Testis (tissue), 3 donors: ENCODE data around the gene MLANA. TPM values are rescaled to one million over a fixed set of nuclear protein-coding genes. Genes with fewer than 3 reads are reported as not detected.

Experiments used
- DNase-seq: peaks from one replicate; pipeline ENCODE4 v3.0.0-alpha.2; 2019
- H3K27ac ChIP-seq, 2 donors: fragments of 200-600 bp; sonication (generic); one replicate each; pipeline ENCODE4 v1.5.1; 2019
- H3K27me3 ChIP-seq: fragments of 200-600 bp; sonication (generic); one replicate; pipeline ENCODE4 v1.5.1; 2019
- H3K36me3 ChIP-seq: fragments of 200-600 bp; sonication (generic); one replicate; pipeline ENCODE4 v1.5.1; 2017; ENCODE audit warnings: low read depth; ENCODE audit errors: missing control alignments
- H3K4me1 ChIP-seq: fragments of 200-600 bp; sonication (generic); one replicate; pipeline ENCODE4 v1.5.1; 2019
- H3K4me3 ChIP-seq, 2 donors: fragments of 200-600 bp; sonication (generic); one replicate each; pipeline ENCODE4 v1.5.1; 2017 to 2019
- H3K9me3 ChIP-seq: fragments of 200-600 bp; sonication (generic); one replicate; pipeline ENCODE4 v1.5.1; 2017
- POLR2A ChIP-seq: fragments of 450-650 bp; IDR thresholded peaks from one replicate; pipeline ENCODE4 v1.6.1; 2017; ENCODE audit warnings: antibody characterized with exemption, mild to moderate bottlenecking, moderate library complexity
- WGBS, 2 donors: methylation state at CpG; one replicate each; pipeline ENCODE4 v1.1.5; 2018; 5-methylcytosine and 5-hydroxymethylcytosine counted together
- intact Hi-C: fragments of 100-400 bp; cut with DNase I; formaldehyde crosslinking; loops from one replicate; pipeline ENCODE4 v1.15.1; 2023; ENCODE audit warnings: low total_unique reads
- polyA plus RNA-seq: library from polyadenylated mRNA; stranded (reverse); fragments of 350-450 nt; fragmentation: Illumina TruSeq; extraction: RNeasy Lipid Tissue Mini Kit (QIAGEN cat#74804); gene quantifications from one replicate; pipeline ENCODE4 v1.2.3, GENCODE V29; 2014; ENCODE audit warnings: low read depth, low replicate concordance; ENCODE audit not compliant: insufficient read depth
- total RNA-seq, 2 donors: library from RNA; depleted of rRNA; stranded (reverse); fragments of >200 nt; gene quantifications; one replicate each; pipeline ENCODE4 v1.2.3, GENCODE V29; 2016
- TF ChIP-seq, protein P1 (sequence below), 3 experiments: fragments of 450-650 bp in 2 of 3; fragments of 200-600 bp in 1 of 3; sonication (generic) in 1 of 3; IDR thresholded peaks; one replicate each; pipeline ENCODE4 v1.5.1; 2016 to 2019; ENCODE audit warnings: antibody characterized with exemption in 3 of 3, mild to moderate bottlenecking in 2 of 3, moderate library complexity in 1 of 3

MLANA gene
- total and polyA plus RNA-seq, 3 donors from 2014 or later = not detected

DNA sequence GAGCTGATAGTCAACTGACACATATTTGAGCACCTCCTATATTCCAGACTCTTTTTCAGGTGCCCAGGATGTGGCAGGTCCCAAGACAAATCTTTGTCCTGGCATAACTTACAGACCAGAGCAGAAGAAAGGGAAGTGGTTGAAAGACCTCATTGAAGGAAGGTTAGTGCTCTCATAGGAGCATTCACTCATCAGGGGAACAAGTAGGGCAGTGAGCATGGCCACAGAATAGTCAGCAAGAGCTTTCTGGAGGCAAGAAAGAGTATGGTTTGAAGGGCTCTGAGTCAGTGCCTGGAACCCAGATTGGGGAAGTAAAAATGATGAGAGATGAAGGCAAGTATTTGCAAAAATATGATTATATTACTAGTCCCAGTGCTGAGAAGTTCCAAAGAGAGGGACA is 32.8 kb upstream of the MLANA start:
- intact Hi-C loops = no loop called here
- no peaks in the 10 kb centered on the region for H3K27me3 ChIP-seq
- no peaks in the 10 kb centered on the region for H3K9me3 ChIP-seq
- no peak overlapping the region for H3K27ac ChIP-seq
- H3K4me1 ChIP-seq = no peaks in the 10 kb centered on the region
- H3K36me3 ChIP-seq = no peaks in the 10 kb centered on the region
- DNase-seq = no peak
- H3K4me3 ChIP-seq = no peak overlapping the region
- TF ChIP-seq, protein P1, sequence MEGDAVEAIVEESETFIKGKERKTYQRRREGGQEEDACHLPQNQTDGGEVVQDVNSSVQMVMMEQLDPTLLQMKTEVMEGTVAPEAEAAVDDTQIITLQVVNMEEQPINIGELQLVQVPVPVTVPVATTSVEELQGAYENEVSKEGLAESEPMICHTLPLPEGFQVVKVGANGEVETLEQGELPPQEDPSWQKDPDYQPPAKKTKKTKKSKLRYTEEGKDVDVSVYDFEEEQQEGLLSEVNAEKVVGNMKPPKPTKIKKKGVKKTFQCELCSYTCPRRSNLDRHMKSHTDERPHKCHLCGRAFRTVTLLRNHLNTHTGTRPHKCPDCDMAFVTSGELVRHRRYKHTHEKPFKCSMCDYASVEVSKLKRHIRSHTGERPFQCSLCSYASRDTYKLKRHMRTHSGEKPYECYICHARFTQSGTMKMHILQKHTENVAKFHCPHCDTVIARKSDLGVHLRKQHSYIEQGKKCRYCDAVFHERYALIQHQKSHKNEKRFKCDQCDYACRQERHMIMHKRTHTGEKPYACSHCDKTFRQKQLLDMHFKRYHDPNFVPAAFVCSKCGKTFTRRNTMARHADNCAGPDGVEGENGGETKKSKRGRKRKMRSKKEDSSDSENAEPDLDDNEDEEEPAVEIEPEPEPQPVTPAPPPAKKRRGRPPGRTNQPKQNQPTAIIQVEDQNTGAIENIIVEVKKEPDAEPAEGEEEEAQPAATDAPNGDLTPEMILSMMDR (IDR thresholded peaks at IDR 0.05) = no peak
- no peak for TF ChIP-seq POLR2A

DNA sequence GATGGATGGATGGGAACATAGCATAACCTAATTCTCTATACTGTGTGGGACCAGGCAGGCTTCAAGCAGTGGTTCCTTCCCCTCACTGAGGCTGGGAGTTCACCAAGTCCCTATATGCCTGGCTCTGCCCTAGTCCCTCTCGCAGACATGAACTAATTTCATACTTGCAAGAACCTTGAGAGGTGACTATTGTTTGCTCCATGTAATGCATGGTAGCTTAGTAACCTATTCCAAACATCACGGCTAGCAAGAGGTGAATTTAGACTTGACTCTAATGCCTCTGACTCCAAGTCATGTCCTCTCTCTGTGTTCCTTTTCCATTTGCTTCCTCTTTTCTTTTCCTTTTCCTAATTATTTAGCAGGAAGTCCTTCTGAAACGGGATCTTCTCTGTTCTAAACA is 31.9 kb upstream of the MLANA start:
- intact Hi-C loops = no loop called here
- H3K27me3 ChIP-seq = no peaks in the 10 kb centered on the region
- DNase-seq = no peak
- TF ChIP-seq POLR2A = no peak
- TF ChIP-seq, protein P1 (IDR thresholded peaks at IDR 0.05) = no peak
- no peaks in the 10 kb centered on the region for H3K9me3 ChIP-seq
- 69 to 75% methylated on average over 3 of the region's 3 CpGs for WGBS, 2 donors
- H3K36me3 ChIP-seq = no peaks in the 10 kb centered on the region
- no peak overlapping the region for H3K4me3 ChIP-seq
- peaks cover 4% of the 10 kb centered on the region for H3K4me1 ChIP-seq
- no peak overlapping the region for H3K27ac ChIP-seq

DNA sequence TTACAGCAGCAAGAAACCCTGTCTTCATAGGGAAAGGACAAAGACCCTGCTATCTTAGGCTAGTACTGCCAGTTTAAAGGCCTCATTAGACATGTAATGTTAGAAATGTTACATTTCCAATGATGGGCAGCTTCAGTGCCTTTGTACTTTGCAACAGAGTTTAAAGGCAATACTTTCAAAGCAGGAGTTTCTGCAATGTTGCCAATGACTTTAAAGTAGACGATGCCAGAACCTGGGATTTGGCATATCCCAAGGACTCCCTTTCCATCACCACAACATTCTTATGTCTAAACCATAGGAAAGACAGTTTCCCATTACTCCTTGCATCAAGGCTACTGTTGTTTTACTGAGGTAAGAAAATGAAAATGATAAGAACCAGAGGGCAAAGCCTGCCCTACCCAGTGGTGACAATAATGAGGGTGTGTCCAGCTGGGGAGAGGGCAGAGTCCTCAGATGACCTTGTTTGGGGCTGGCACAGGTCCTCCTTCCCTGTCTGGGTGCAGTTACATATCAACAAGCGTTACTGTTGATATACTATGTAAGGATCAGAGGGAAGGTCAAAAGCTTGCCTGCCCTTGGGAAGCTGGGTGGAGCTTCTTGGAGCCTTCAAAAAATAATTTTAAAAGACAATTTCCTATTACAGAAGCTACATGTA is 27.5 kb upstream of the MLANA start:
- TF ChIP-seq POLR2A = no peak
- TF ChIP-seq, protein P1 (IDR thresholded peaks at IDR 0.05) = no peak
- Histone ChIP-seq H3K27me3 (no peaks in the 10 kb centered on the region), H3K27ac (peak overlapping the region in 1 of 2 donors; percentile 13), H3K4me3 (no peak overlapping the region), H3K36me3 (no peaks in the 10 kb centered on the region), H3K9me3 (no peaks in the 10 kb centered on the region), H3K4me1 (peaks cover 4% of the 10 kb centered on the region)
- peak; percentile 56 for DNase-seq
- WGBS, 2 donors = 54 to 67% methylated on average over 2 of the region's 2 CpGs
- intact Hi-C loops = no loop called here

DNA sequence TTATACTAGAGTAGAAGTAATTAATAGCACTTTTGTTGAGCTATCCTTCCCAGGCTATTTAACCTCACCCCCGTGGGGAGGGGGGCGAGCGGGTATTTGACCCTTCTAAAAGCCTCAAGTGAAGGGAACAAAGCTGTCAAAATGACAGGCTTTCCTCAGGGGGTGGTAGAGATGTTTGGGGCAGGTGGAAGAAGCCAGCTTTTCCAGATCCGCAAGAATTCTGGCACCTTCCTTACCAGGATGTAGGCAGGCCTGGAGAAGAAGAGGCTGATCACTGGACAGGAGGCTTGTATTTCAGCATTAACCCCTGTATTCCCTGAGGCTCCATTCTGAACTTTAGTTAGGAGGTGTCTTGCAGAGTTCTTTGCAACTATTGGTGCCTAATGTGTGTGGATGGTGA is 26.2 kb upstream of the MLANA start:
- H3K27ac ChIP-seq = no peak overlapping the region
- WGBS, 2 donors = 77 to 85% methylated on average over 4 of the region's 4 CpGs
- peaks cover 4% of the 10 kb centered on the region for H3K4me1 ChIP-seq
- no peaks in the 10 kb centered on the region for H3K9me3 ChIP-seq
- no peaks in the 10 kb centered on the region for H3K27me3 ChIP-seq
- no peaks in the 10 kb centered on the region for H3K36me3 ChIP-seq
- no peak for TF ChIP-seq POLR2A
- TF ChIP-seq, protein P1 (IDR thresholded peaks at IDR 0.05) = no peak
- no peak for DNase-seq
- intact Hi-C loops = no loop called here
- no peak overlapping the region for H3K4me3 ChIP-seq

DNA sequence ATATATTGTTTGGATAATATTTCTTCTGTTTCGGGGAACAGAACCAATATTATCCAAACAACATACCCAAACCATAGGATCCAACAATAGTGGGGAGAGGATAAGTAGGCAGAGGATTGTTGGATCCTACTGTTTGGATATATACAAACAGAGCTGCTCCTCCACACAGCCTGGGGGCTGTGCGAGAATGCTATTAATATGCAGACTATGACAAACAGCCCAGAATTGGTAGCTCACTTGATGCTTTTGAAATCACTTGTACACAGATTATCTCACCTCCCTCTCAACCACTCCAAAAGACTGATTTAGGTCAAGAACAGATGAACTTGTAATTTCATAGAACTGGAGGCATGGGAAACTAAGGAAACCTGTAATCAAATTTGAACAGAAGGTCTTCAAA is 24.4 kb upstream of the MLANA start:
- peaks cover 4% of the 10 kb centered on the region for H3K4me1 ChIP-seq
- H3K27me3 ChIP-seq = no peaks in the 10 kb centered on the region
- no peaks in the 10 kb centered on the region for H3K9me3 ChIP-seq
- no peaks in the 10 kb centered on the region for H3K36me3 ChIP-seq
- 96% methylated on average over 2 of the region's 2 CpGs for WGBS, 2 donors
- intact Hi-C loops = no loop called here
- TF ChIP-seq, protein P1 (IDR thresholded peaks at IDR 0.05) = no peak
- no peak for TF ChIP-seq POLR2A
- DNase-seq = no peak
- no peak overlapping the region for H3K27ac ChIP-seq
- no peak overlapping the region for H3K4me3 ChIP-seq
